ENCODE measurements around the gene TSPAN18. TPM values are rescaled to one million over a fixed set of nuclear protein-coding genes. Genes with fewer than 3 reads are reported as not detected.

TSPAN18 gene
- total RNA-seq, 1 experiment from 2014 or later: 21.3 TPM

DNA sequence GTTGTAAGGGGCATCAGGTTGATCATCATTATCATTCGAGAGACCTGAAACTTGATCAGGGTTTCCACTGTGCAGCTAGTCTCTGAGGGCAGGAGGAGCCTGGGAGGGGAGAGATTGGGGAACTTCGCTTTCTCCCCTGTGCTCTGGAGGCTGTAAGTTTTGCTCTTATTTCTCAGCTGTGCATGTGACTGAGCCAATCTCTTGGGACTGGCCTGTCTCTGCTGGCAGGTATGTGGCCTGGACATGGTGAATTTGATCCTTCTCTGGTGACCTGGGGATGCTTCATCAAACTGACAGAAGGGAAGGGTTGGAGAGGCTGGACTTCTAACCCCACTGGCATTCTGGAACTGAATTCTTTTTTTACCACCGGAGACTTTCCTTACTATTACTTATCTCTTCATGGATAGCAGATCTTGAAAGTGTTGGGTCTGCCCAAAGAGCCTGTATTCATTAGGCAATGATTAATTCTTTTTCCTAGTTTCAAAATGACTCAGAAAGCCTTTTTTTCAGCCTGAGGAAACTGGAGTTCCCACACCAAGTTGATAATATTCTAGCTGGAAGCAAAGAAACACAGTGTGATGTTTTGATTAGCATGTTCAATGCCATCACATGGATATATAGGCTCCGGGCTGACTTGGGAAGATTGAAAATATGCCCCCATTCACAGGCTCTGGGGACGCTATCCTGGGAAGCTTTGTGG, 36.5 kb downstream of the TSPAN18 start:
- H3K27me3 ChIP-seq (ENCODE audit: control insufficient read depth, insufficient read depth, low read length): 0 out of 2 replicates have a peak, but pooled peaks cover 4% of the 10 kb centered on the region
- CTCF ChIA-PET: no interaction called here
- H3K36me3 ChIP-seq (ENCODE audit: control insufficient read depth, insufficient read depth, low read length): no peaks in the 10 kb centered on the region
- no TSS peak for BruUV-seq (replicated peaks)
- no peak for ATAC-seq
- H3K4me3 ChIP-seq (ENCODE audit: low read depth in 2 of 2, low read length in 2 of 2): no peak overlapping the region
- DNase-seq (ENCODE audit: low read depth, low spot score): no peak
- POLR2A ChIA-PET: interaction anchor here (0.7 kb wide), 1 partner anchor 159 kb away, joined by 3 read pairs; no protein-coding TSS in a partner anchor
- intact Hi-C loops (cut with micrococcal nuclease; ENCODE audit: unreplicated experiment) (no loop called here), in situ Hi-C loops (cut with HindIII; ENCODE audit: low pct_unique_long_range_greater_than_20kb, low sequenced_read_pairs) (no loop called here)
- no peaks in the 10 kb centered on the region; the same call in 1 of the 2 replicates for H3K9me3 ChIP-seq (ENCODE audit: control insufficient read depth, insufficient read depth, low read depth, low read length)
- peaks cover 29% of the 10 kb centered on the region for H3K4me1 ChIP-seq (ENCODE audit: control insufficient read depth, insufficient read depth, low read length)
- TF ChIP-seq POLR2AphosphoS5 (IDR thresholded peaks at IDR 0.05; ENCODE audit: low read depth, low read length): no peak
- TF ChIP-seq SIN3A (IDR thresholded peaks at IDR 0.05; ENCODE audit: borderline replicate concordance, insufficient read depth, low read depth, low read length): no peak
- no peak for TF ChIP-seq TCF7L2 (IDR thresholded peaks at IDR 0.05; ENCODE audit: low read depth, low read length)
- TF ChIP-seq, protein P1, sequence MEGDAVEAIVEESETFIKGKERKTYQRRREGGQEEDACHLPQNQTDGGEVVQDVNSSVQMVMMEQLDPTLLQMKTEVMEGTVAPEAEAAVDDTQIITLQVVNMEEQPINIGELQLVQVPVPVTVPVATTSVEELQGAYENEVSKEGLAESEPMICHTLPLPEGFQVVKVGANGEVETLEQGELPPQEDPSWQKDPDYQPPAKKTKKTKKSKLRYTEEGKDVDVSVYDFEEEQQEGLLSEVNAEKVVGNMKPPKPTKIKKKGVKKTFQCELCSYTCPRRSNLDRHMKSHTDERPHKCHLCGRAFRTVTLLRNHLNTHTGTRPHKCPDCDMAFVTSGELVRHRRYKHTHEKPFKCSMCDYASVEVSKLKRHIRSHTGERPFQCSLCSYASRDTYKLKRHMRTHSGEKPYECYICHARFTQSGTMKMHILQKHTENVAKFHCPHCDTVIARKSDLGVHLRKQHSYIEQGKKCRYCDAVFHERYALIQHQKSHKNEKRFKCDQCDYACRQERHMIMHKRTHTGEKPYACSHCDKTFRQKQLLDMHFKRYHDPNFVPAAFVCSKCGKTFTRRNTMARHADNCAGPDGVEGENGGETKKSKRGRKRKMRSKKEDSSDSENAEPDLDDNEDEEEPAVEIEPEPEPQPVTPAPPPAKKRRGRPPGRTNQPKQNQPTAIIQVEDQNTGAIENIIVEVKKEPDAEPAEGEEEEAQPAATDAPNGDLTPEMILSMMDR (IDR thresholded peaks at IDR 0.05): no peak
- TF ChIP-seq, protein P2, sequence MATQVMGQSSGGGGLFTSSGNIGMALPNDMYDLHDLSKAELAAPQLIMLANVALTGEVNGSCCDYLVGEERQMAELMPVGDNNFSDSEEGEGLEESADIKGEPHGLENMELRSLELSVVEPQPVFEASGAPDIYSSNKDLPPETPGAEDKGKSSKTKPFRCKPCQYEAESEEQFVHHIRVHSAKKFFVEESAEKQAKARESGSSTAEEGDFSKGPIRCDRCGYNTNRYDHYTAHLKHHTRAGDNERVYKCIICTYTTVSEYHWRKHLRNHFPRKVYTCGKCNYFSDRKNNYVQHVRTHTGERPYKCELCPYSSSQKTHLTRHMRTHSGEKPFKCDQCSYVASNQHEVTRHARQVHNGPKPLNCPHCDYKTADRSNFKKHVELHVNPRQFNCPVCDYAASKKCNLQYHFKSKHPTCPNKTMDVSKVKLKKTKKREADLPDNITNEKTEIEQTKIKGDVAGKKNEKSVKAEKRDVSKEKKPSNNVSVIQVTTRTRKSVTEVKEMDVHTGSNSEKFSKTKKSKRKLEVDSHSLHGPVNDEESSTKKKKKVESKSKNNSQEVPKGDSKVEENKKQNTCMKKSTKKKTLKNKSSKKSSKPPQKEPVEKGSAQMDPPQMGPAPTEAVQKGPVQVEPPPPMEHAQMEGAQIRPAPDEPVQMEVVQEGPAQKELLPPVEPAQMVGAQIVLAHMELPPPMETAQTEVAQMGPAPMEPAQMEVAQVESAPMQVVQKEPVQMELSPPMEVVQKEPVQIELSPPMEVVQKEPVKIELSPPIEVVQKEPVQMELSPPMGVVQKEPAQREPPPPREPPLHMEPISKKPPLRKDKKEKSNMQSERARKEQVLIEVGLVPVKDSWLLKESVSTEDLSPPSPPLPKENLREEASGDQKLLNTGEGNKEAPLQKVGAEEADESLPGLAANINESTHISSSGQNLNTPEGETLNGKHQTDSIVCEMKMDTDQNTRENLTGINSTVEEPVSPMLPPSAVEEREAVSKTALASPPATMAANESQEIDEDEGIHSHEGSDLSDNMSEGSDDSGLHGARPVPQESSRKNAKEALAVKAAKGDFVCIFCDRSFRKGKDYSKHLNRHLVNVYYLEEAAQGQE (IDR thresholded peaks at IDR 0.05; ENCODE audit: insufficient read depth in 1 of 2, low read depth in 2 of 2, low read length in 1 of 2): no peak
- no peak overlapping the region; the same call in 1 of the 2 replicates for H3K27ac ChIP-seq (ENCODE audit: low read length)

DNA sequence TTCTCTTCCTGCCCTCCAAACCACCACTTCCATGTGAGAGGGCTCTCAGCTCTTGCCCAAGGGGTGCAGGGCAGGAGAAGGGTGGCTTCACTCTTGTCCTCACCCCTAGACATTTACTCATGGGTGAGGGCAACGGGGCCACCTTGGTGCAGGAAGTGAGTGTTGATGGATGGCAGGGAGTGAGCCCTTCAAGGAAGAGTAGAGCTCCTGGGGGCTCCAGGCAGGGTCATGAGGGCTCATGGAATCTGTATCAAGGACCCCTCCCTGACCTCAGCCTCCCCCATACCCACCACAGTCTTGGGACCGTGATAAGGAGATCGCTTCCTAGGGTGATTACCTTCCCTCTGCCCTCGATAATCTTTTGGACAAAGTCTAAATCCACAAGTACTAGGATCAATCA, 37.8 kb downstream of the TSPAN18 start:
- ChIA-PET CTCF (no interaction called here), POLR2A (no interaction called here)
- TF ChIP-seq, protein P1 (IDR thresholded peaks at IDR 0.05): no peak
- TF ChIP-seq TCF7L2 (IDR thresholded peaks at IDR 0.05; ENCODE audit: low read depth, low read length): no peak
- TF ChIP-seq POLR2AphosphoS5 (IDR thresholded peaks at IDR 0.05; ENCODE audit: low read depth, low read length): no peak
- TF ChIP-seq, protein P2 (IDR thresholded peaks at IDR 0.05; ENCODE audit: insufficient read depth in 1 of 2, low read depth in 2 of 2, low read length in 1 of 2): no peak
- TF ChIP-seq SIN3A (IDR thresholded peaks at IDR 0.05; ENCODE audit: borderline replicate concordance, insufficient read depth, low read depth, low read length): no peak
- intact Hi-C loops (cut with micrococcal nuclease; ENCODE audit: unreplicated experiment) (no loop called here), in situ Hi-C loops (cut with HindIII; ENCODE audit: low pct_unique_long_range_greater_than_20kb, low sequenced_read_pairs) (no loop called here)
- Histone ChIP-seq H3K4me1 (ENCODE audit: control insufficient read depth, insufficient read depth, low read length) (peaks cover 29% of the 10 kb centered on the region), H3K27ac (ENCODE audit: low read length) (peak overlapping the region; percentile 54; the same call in 1 of the 2 replicates), H3K9me3 (ENCODE audit: control insufficient read depth, insufficient read depth, low read depth, low read length) (no peaks in the 10 kb centered on the region; the same call in 1 of the 2 replicates), H3K36me3 (ENCODE audit: control insufficient read depth, insufficient read depth, low read length) (no peaks in the 10 kb centered on the region), H3K27me3 (ENCODE audit: control insufficient read depth, insufficient read depth, low read length) (no peaks in the 10 kb centered on the region), H3K4me3 (ENCODE audit: low read depth in 2 of 2, low read length in 2 of 2) (no peak overlapping the region)
- no TSS peak for BruUV-seq (replicated peaks)
- DNase-seq (ENCODE audit: low read depth, low spot score) (no peak), ATAC-seq (no peak)

Measured in Panc1 (cell line).